OCI-LY1 (cell line): Measurements from ENCODE around the gene CACNA2D4.

Experiments used
- H2AFZ ChIP-seq: fragments of 200-600 bp; sonication (generic), shearing (Covaris generic); 2 replicates; pipeline ENCODE4 v1.6.0; 2014; ENCODE audit warnings: antibody characterized with exemption, mild to moderate bottlenecking, low read length
- H3F3A ChIP-seq: fragments of 200-600 bp; sonication (generic), shearing (Covaris generic); 2 replicates; pipeline ENCODE4 v1.6.0; 2014; ENCODE audit warnings: mild to moderate bottlenecking, antibody characterized with exemption, low read length, moderate library complexity; ENCODE audit not compliant: insufficient read depth
- H3K27ac ChIP-seq: fragments of 200-600 bp; sonication (generic); 2 replicates; pipeline ENCODE4 v1.5.1; 2014; ENCODE audit warnings: low read length, mixed run types, mild to moderate bottlenecking, low read depth; ENCODE audit not compliant: poor library complexity, severe bottlenecking
- H3K27me3 ChIP-seq: fragments of 200-600 bp; sonication (generic); 2 replicates; pipeline ENCODE4 v1.6.0; 2014; ENCODE audit warnings: antibody characterized with exemption, mild to moderate bottlenecking, low read length, moderate library complexity; ENCODE audit not compliant: insufficient read depth
- H3K36me3 ChIP-seq: fragments of 200-600 bp; sonication (generic); 2 replicates; pipeline ENCODE4 v1.6.1; 2014; ENCODE audit warnings: mild to moderate bottlenecking, antibody characterized with exemption, low read length, moderate library complexity, mixed read lengths; ENCODE audit not compliant: insufficient read depth
- H3K4me1 ChIP-seq: fragments of 200-600 bp; sonication (generic); 2 replicates; pipeline ENCODE4 v1.5.1; 2014; ENCODE audit warnings: mild to moderate bottlenecking, low read length, moderate library complexity; ENCODE audit not compliant: insufficient read depth, severe bottlenecking
- H3K4me2 ChIP-seq: fragments of 200-600 bp; sonication (generic), shearing (Covaris generic); 2 replicates; pipeline ENCODE4 v1.6.1; 2014; ENCODE audit warnings: low read length
- H3K4me3 ChIP-seq: fragments of 200-600 bp; sonication (generic); 2 replicates; pipeline ENCODE4 v1.5.1; 2014; ENCODE audit warnings: low read length, low read depth, mild to moderate bottlenecking, mixed read lengths; ENCODE audit not compliant: poor library complexity, severe bottlenecking
- H3K79me2 ChIP-seq: fragments of 200-600 bp; shearing (Covaris generic); 2 replicates; pipeline ENCODE4 v1.6.1; 2016; ENCODE audit warnings: mixed run types, low read length, mixed read lengths; ENCODE audit not compliant: insufficient read depth
- H3K9ac ChIP-seq: fragments of 200-600 bp; sonication (generic), shearing (Covaris generic); 2 replicates; pipeline ENCODE4 v1.6.1; 2014; ENCODE audit warnings: mild to moderate bottlenecking, low read length, mixed read lengths
- H3K9me2 ChIP-seq: fragments of 200-600 bp; sonication (generic), shearing (Covaris generic); 2 replicates; pipeline ENCODE4 v1.6.1; 2014; ENCODE audit warnings: low read depth, mild to moderate bottlenecking, low read length, mixed read lengths
- H3K9me3 ChIP-seq: fragments of 200-600 bp; shearing (Covaris generic); 2 replicates; pipeline ENCODE4 v1.6.1; 2014; ENCODE audit warnings: low read length, mixed read lengths
- H4K20me1 ChIP-seq: fragments of 200-600 bp; sonication (generic), shearing (Covaris generic); 2 replicates; pipeline ENCODE4 v1.6.0; 2016; ENCODE audit warnings: mild to moderate bottlenecking, low read length; ENCODE audit not compliant: insufficient read depth
- CTCF ChIP-seq: fragments of 200-600 bp; sonication (generic), shearing (Covaris generic); IDR thresholded peaks from 2 replicates; pipeline ENCODE4 v1.5.1; 2017; ENCODE audit warnings: mild to moderate bottlenecking, antibody characterized with exemption, low read length, moderate library complexity, mixed read lengths
- EZH2 ChIP-seq: fragments of 200-600 bp; sonication (generic), shearing (Covaris generic); IDR thresholded peaks from 2 replicates; pipeline ENCODE4 v1.8.0; 2017; ENCODE audit warnings: borderline replicate concordance, mixed run types, mild to moderate bottlenecking, antibody characterized with exemption, low read length, moderate library complexity, mixed read lengths

Gene CACNA2D4

GRCh38 chr12:1927751-1928351, 9.4 kb upstream of the CACNA2D4 start:
- Histone ChIP-seq H3K4me1 (peaks cover 11% of the 10 kb centered on the region), H3K9ac (no peak overlapping the region), H3K79me2 (no peaks in the 10 kb centered on the region), H3K9me2 (no peaks in the 10 kb centered on the region), H3K27me3 (no peaks in the 10 kb centered on the region; the same call in 1 of the 2 replicates), H3K4me2 (no peak overlapping the region), H3F3A (no peaks in the 10 kb centered on the region), H3K36me3 (no peaks in the 10 kb centered on the region), H3K9me3 (no peaks in the 10 kb centered on the region), H3K27ac (no peak overlapping the region), H3K4me3 (no peak overlapping the region), H4K20me1 (no peaks in the 10 kb centered on the region), H2AFZ (no peak overlapping the region)
- TF ChIP-seq EZH2 = no peak

DNA sequence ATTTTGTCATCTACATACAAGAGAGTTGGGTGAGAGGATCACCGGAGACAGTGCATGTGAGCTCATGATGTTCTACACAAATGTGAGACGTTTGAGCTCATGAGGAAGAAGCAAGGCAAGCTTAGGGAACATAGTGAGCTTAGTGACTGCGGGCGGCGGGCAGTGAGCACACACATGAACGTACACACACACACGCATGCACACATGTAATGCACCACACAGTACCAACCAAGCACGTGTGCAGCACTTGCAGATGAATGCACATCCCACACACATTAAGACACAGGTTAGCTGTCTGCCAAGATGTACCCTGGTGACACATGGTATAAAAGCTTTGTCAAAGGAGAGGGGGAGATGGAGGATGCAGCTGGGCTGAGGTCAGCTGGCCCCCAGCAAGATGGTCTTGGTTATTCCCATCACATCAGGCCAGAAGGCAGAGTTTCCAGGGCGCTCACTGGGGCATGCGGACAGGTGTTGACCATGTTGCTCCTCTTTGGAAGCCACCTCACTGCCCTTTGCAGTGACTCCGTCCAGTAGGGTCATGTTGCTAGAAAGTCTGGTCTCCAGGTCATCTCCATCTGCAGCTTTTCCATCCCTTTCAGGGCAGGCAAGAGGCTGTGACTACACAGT, 8.7 kb upstream of the CACNA2D4 start:
- H3K4me2 ChIP-seq = no peak overlapping the region
- H3K27me3 ChIP-seq = no peaks in the 10 kb centered on the region; the same call in 1 of the 2 replicates
- H2AFZ ChIP-seq = no peak overlapping the region
- H3K79me2 ChIP-seq = no peaks in the 10 kb centered on the region
- no peak overlapping the region for H3K4me3 ChIP-seq
- peaks cover 11% of the 10 kb centered on the region for H3K4me1 ChIP-seq
- no peaks in the 10 kb centered on the region for H3F3A ChIP-seq
- H3K9me2 ChIP-seq = no peaks in the 10 kb centered on the region
- no peaks in the 10 kb centered on the region for H3K9me3 ChIP-seq
- no peaks in the 10 kb centered on the region for H4K20me1 ChIP-seq
- no peak overlapping the region for H3K27ac ChIP-seq
- H3K36me3 ChIP-seq = no peaks in the 10 kb centered on the region
- no peak overlapping the region for H3K9ac ChIP-seq
- no peak for TF ChIP-seq CTCF
- TF ChIP-seq EZH2 = no peak

DNA sequence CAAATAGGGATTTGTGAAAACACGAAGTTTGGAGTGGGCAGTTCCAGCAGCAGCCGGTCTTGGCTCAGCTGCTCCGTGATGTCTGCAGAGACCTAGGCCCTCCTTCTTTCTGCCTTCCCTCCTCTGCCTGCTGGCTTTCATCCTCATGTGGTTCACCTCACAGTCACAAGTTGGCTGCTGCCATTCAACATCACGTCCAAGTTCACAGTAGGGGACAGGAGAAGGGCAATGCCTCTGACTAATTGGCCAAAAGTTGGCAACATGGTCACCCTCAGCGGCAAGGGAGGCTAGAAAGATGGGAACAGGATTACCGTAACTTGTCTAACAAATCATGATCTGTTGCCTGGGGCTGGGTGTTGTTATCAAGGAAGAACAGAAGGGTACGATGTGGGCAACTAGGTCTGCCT, 7.8 kb upstream of the CACNA2D4 start:
- Histone ChIP-seq H4K20me1 (no peaks in the 10 kb centered on the region), H3K27me3 (no peaks in the 10 kb centered on the region; the same call in 1 of the 2 replicates)
- TF ChIP-seq CTCF (no peak), EZH2 (no peak)

GRCh38 chr12:1925684-1926006, 7.2 kb upstream of the CACNA2D4 start:
- Histone ChIP-seq H3K4me1 (peaks cover 11% of the 10 kb centered on the region), H3F3A (no peaks in the 10 kb centered on the region), H3K79me2 (no peaks in the 10 kb centered on the region), H3K36me3 (no peaks in the 10 kb centered on the region), H3K9me2 (no peaks in the 10 kb centered on the region), H3K27ac (no peak overlapping the region), H4K20me1 (no peaks in the 10 kb centered on the region), H3K9me3 (no peaks in the 10 kb centered on the region), H3K4me3 (no peak overlapping the region), H3K9ac (no peak overlapping the region), H2AFZ (no peak overlapping the region), H3K27me3 (no peaks in the 10 kb centered on the region; the same call in 1 of the 2 replicates), H3K4me2 (no peak overlapping the region)
- no peak for TF ChIP-seq EZH2
- no peak for TF ChIP-seq CTCF

More for the DNA sequence above, 7.8 kb upstream of the CACNA2D4 start:
- H3K36me3 ChIP-seq = no peaks in the 10 kb centered on the region
- H3K79me2 ChIP-seq = no peaks in the 10 kb centered on the region
- no peak overlapping the region for H3K4me2 ChIP-seq
- H3K9me3 ChIP-seq = no peaks in the 10 kb centered on the region
- no peak overlapping the region for H3K9ac ChIP-seq
- no peak overlapping the region for H2AFZ ChIP-seq
- H3K4me3 ChIP-seq = no peak overlapping the region
- H3K4me1 ChIP-seq = peaks cover 11% of the 10 kb centered on the region
- no peaks in the 10 kb centered on the region for H3K9me2 ChIP-seq
- H3F3A ChIP-seq = no peaks in the 10 kb centered on the region
- H3K27ac ChIP-seq = no peak overlapping the region
